Gastroesophageal sphincter (tissue), 3 donors: ENCODE results near the gene CRYAB.
A peak's percentile ranks its signal among the peaks of the same experiment; 100 is the strongest.

Experiments used
- CTCF ChIP-seq, 4 experiments: fragments of 200-600 bp in 2 of 4; fragments of 450-650 bp in 2 of 4; sonication (generic) in 1 of 4; IDR thresholded peaks; one replicate each; pipeline ENCODE4 v1.5.1; 2017 to 2019; ENCODE audit warnings: antibody characterized with exemption in 4 of 4, mild to moderate bottlenecking in 2 of 4, moderate library complexity in 2 of 4
- POLR2A ChIP-seq, 2 donors: fragments of 450-650 bp; IDR thresholded peaks; one replicate each; pipeline ENCODE4 v1.6.1; 2017; ENCODE audit warnings: antibody characterized with exemption in 2 of 2, mild to moderate bottlenecking in 2 of 2, moderate library complexity in 1 of 2
- POLR2AphosphoS5 ChIP-seq: sonication (generic); formaldehyde crosslinking; IDR thresholded peaks from one replicate; pipeline ENCODE4 v1.6.1; 2017; ENCODE audit warnings: antibody characterized with exemption

GRCh38 chr11:111911563-111912401 lies at the start of gene CRYAB:
- peak; percentile 96 for TF ChIP-seq POLR2AphosphoS5
- TF ChIP-seq CTCF (IDR thresholded peaks at IDR 0.05), result no peak
- peak; percentile 69 to 75 for TF ChIP-seq POLR2A (IDR thresholded peaks at IDR 0.05)
